HG03159 (cell line): ENCODE results near the gene GPR45.

Source experiments
- ATAC-seq: cut with Tn5 transposase; IDR thresholded peaks from one replicate; pipeline ENCODE4 v1.9.1; 2021; ENCODE audit warnings: mild to moderate bottlenecking, moderate library complexity; ENCODE audit not compliant: unreplicated experiment

The GPR45 gene

DNA sequence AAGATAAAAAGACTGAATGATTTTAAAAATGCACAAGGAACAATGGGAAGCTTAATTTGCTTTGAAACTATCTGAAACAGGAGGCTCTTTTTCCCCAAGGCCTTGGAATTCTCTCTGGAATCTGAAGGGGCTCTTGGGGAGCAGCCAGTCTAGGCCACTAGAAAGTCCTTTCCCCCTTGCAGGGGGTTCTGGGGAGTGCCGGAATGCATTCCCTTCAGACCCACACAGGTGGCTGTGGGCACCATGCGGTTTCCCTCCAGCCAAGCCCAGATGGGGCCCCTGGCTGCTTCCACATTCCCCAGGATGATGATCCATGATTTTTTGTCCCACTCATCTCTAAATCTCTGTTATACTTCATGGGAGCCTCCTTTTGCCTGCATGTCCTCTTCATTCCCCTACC is 10.7 kb downstream of the GPR45 start:
- no peak for ATAC-seq

DNA sequence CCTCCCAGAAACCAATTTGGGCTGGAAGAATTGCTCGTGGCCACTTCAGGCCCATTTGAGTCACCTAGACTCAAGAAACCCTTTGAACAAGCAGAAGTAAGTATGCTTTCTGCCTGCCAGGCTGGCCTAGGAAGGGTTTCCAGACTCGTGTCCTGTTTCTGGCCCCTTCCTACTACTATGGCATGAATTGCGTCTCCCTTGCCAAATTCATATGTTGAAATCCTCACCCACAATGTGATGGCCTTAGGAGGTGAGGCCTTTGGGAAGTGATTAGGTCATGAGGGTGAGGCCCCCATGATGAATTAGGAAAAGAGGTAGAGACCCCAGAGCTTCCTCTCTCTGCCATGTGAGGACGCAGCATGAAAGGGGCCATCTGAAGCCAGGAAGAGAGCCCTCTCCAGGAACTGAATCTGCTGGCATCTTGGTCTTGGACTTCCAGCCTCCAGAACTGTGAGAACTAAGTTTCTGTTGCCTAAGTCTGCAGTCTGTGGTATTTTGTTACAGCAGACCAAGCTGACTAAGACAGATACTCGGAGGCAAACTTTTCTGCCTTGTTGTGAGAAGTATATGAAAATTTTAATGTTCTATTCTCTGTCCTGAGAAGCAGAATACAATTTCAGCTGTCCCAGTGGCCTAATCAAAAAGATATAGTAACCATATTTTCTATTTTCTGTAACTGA is 13.1 kb downstream of the GPR45 start:
- ATAC-seq, result no peak

DNA sequence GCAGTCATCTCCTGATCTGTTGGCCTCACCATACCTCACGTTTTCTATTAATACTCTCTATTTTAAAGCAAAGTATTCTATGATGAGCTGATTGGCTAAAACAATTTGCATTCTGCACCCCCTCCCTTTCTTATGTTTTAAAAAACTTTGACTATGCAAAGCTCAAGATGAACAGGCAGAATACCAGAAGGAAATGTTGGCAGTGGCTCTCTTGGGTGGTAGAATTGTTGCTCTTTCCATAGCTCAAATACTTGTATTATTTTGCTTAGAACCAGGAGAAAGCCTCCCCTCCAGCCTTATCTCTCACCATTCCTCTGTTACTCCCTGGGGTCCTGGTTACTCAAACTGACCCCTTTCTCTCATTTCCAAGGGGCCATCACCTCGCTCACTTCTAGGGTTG is 14.4 kb downstream of the GPR45 start:
- ATAC-seq, result no peak

DNA sequence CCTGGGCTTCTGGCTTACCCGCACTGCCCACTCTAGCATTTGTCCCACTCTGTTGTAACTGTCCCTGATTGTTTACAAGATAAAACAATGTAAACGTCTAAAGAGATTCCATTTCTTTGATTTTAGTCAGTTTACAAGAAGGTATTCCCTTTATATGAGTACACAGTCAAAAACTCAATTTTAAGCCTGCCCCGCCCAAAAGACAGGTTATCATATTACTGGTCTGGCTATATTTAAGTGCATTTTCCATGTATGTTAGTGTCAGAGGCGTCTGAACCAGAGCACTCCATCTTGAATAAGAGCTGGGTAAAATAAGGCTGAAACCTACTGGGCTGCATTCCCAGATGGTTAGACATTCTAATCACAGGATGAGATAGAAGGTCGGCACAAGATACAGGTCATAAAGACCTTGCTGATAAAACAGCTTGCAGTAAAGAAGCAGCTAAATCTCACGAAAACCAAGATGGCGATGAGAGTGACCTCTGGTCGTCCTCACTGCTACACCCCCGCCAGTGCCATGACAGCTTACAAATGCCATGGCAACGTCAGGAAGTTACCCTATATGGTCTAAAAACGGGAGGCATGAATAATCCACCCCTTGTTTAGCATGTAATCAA is 15.0 kb downstream of the GPR45 start:
- no peak for ATAC-seq

DNA sequence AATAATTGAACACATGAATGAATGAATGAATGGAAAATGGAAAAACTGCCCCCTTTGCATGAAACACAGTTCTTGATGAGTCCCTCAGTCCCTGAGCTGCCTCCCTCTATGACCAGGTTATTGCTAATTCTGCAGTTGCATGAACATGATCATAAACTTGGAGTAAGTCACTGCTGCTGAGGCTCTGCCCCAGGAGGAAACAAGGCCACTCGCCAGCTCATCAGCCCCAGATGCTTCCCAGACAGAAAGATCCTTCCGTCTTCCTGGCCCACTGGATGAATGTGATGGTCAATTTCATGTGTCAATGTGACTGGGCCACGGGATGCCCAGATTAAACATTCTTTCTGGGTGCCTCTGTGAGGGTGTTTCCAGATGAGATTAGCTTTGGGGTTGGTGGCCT is 16.4 kb downstream of the GPR45 start:
- ATAC-seq, result no peak

DNA sequence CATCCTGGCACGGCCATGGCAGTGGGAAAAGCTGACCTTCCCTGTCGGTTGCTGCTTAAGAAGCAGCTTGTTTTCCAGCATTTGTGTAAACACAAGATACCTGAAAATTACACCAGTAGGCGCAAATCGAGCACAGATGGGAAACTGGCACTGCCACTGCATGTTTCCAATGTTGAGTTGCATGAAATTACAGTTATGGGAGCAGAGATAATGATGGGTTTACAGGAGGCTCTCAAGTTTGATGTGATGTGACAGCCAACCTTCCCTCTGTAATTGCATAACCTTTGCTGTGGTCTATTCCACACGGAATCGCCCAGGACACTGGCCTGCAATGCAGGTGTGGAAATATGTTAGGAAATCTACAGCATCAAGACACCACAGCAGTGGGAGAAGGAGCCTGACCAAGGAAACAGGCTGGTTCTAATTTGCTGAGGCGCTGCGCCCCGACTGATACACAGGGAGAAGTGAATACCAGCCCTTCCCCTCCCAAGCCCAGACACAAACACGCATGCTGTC is 17.4 kb downstream of the GPR45 start:
- ATAC-seq, result no peak

DNA sequence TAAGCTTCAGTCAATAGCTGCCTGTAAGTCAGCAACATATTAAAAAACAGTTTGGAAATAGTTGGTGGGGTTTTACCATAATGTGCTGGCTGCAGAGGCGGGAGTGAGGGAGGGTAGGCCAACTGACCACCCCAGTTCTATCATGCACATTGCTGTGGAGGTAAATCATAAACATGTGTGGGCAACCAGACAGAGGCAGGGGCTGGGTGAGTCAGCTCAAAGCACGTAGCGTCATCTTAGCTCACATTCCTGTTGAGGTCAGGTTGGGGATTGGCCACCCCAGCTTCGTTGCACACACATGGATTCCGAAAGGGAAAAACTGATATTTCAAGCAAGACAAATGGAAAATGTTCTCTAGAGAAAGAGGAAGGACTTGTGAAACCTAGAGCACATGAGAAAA is 19.5 kb downstream of the GPR45 start:
- no peak for ATAC-seq

DNA sequence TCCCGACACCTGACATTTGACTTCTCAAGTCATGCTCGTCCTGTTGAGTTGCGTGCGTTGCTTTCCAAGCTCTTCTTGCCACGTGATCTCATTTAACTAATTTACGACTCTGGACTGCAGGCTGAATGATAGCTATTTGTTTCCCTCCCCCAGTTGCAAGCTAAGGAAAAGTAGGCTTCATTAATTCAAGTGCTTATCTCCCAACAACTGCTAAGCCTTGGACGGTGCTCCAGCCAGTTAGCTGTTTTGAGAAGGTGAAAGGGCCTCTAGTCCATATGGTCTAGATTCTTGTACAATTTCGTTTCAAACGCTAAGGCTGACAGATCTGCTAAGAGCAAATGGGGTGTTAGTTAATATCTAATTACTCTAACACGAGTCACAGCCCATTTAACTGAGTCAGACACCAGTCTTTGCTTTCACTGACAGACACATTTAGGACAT is 21.1 kb downstream of the GPR45 start:
- ATAC-seq, result no peak

DNA sequence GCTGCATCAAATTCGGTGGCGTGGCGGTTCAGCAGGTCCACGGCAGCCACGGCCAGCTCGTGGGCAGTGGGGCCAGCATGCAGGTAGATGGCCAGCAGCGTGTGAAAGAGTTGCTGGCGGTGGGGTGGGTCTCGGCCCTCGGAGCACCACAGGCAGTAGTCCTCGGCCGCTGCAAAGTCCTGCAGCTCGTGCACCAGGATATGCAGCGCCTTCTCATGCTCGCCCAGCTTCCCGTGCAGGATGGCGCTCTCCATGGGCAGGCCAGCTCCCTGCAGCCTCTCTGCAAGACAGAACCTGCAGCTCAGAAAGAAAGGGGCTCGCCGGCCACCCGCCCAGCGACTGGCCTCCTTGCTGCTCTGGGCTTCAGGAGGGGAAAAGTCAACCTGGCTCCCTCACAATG is 27.9 kb downstream of the GPR45 start:
- ATAC-seq, result no peak

DNA sequence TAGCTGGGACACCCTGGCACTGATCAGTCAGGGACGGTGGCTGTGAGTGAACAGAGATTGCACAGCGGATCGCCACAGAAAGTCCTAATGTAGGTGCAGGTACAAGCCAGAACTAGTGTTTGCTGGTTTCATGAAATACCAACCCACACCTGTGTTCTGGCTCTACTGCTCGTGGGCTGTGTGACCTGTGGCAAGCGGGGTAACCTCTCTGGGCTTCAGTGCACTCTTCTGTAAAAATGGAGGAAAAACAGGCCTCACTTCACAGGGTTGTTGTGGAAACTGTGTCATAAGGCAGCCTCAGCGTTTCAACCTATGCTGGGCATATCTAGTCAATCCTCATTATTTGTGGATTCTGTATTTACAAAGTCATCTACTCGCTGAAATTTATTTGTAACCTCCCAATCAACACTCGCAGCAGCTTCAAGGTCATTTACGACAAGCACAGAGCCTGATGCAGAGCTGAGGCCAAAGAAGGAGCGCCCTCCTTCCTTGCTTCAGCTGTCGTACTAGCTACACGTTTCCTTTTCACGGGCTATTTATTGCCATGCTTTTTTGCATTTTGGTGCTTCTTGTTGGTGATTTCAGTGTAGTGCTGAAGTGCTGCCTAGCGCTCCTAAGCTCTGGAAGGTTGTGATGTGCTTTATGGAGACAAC is 30.0 kb downstream of the GPR45 start:
- ATAC-seq, result no peak

DNA sequence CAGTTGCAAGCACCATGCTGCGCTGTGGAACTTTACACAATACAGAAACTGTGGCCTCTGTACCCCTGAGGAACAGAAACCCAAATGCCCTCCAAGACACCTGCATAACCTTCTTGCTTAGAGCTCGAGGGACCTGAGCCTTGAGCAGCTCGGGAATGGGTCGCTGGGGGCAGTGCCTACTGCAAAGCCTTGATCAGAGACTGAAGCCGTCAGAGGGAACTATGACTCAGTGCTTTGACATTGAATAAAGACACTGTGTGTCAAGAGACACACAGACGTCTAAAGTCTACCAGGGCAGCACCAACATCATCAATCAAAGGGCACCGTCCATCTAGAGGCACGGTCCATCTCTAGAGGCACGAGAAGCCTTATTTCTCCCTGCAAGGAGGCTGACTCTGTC is 30.6 kb downstream of the GPR45 start:
- ATAC-seq, result no peak

DNA sequence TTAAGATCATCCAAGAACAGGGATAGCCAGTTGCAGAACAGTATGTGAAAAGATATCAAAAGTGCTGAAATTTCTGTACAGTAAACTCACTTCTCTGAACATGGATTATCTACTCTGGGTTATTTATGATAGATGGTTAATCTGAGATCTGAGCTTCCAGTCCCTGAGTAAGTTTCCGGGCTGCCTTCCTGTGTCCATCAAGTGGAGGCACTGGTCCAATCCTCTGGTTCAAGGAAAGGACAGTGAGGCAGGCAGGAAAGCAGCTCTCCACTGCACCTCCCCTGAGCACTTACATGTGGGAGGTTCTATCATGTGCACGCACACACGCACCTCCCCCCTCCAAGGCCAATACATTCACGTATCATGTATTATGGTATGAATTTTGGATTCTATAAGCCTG is 32.5 kb downstream of the GPR45 start:
- ATAC-seq, result no peak

DNA sequence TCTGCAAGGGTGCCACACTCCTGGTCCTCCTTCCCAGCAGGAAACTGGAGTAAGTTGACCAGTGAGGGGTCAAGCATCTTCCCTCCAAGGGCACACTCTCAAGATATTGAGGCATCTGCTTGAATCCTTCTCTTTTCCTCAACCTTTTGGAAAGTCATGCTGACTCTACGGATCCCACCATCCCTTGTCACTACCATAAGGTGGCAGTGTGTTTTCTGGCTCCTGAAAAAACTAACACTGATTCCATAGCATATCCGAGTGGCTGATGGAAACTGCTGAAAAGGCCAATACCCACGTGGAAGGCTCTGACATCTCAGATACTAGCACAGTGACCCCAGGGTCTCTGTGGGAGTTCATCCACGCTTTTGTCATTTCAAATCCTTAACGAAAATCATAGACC is 37.1 kb downstream of the GPR45 start:
- ATAC-seq, result no peak

DNA sequence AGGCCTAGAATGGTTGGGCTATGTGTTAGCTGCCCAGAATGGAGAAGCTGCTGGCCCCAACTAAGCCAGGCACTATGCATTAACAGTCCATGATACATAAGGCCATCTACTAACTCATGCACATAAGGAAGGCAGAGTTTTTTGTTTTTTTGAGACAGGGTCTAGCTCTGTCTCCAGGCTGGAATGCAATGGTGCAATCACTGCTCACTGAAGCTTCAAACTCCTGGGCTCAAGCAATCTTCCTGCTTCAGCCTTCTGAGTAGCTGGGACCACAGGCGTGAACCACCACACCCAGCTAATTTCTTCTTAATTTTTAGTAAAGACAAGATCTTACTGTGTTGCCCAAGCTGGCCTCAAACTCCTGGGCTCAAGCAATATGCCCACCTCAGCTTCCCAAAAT is 37.6 kb downstream of the GPR45 start:
- ATAC-seq, result no peak

DNA sequence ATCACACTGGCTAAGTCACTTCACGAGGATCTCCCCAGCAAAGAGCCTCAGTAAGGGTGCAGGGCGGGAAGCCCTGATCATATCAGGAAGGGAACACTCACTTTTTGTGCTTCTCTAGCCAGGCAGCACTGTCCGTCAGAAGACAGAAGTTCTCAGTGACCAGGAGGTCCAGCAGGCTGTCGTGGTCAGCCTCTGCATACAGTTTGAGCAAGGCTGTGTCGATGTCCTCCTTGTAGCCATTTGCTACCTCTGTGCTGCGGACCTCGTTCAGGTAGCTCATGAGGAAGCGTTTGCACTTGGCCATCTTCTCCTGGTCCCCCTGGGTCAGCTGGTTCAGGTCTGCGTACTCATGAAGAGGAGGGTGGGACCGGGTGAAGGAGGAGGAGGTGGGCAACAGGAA is 38.7 kb downstream of the GPR45 start:
- ATAC-seq, result no peak

DNA sequence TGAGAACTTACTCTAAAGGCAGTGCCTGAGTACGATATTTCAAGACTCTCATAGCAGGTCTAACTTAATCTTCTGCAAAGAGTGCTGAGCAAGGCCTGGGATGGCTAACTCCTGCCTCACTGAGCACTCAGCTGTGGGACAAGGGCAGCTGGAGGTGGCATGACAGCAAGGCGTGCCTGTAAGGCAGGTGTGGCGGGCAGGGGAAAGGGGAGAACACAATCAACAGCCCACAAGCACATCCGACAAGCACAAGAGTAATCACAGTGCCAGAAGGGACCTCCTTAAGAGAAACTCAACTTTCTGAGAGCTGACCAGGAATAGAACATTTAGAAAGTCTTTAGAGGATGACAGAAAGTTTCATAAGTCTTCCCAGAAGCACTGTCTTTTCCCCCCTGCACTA is 42.0 kb downstream of the GPR45 start:
- no peak for ATAC-seq

DNA sequence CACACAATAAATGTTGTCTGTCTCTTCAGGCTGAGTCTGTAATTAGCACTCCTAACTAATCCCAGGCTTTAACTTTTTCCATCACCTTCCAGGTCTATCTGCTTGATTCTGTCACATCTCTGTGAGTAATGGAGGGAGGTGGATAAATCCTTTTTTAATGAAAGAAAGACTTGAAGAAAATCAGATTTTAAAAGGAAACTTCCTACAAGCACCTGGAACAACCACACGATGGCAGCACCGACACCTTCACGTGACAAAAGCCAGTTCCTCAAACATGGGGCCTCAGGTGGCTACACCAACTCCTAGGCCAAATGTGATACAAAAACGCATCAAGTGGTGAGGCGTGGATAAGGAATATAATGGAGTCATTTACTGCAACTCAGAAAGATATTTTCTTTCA is 46.1 kb downstream of the GPR45 start:
- no peak for ATAC-seq

DNA sequence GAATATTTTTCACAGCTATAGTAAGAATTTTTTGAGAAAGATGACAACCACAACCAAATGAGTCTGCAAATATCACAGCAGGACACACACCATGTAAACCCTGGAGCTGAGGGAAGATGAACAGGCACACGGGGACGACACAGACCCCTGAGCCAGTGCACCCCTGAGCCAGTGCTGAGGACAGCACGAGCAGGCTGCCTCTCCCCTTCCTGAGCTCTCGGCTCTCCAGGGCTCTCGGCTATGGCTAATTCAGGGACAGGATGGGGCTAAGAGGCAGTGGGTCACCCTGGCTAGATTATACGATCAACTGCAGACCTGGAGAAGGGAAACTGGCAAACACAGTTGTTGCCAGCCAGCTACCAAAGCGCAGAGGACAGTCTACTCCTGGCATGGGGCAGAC is 46.6 kb downstream of the GPR45 start:
- no peak for ATAC-seq

DNA sequence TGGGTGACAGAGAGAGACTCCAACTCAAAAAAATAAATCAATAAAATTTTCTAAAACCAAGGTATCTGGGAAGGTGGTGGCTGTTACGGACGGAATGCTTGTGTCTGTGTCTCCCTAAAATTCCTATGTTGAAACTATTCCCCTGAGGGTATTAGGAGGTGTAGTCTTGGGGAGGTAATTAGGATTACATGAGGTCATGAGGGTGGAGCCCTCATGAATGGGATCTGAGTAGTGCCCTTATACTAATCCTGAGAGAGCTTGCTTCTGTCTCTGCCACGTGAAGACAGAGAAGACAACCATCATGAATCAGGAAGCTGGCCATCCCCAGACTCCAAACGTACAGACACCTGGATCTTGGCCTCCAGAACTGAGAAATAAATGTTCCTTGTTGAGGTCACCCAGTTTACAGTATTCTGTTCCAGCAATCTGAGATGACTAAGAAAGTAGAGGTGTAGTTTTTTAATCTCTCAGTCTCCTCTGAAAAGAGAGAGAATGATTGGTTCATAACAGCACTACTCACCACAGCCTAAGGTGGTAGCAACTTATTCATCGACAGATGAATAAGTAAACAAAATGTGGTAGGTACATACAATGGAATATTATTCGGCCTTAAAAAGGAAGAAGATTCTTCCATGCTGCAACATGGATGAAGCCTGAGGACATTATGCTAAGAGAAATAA is 49.6 kb downstream of the GPR45 start:
- ATAC-seq, result no peak

DNA sequence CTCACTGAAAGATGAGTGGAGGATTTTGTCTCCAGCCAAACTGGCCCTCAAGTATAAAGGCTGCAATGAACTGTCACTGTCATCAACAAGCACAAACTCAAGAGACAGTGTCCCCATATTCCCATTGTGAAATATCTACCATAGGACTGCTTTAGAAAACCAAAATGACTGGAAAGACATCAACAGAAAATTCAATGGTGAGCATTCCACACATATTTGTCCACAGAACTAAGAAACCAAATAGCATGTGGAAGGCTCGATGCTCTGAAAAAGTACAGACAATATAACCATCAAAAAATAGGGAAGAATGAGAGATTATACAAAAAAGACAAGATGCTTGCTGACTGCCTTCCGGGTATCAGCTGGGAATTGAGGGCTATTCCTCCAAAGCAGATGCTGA is 50.4 kb downstream of the GPR45 start:
- ATAC-seq, result no peak
